Breast epithelium (tissue), 4 donors: ENCODE results near the gene PCDHGB5. TPM values are rescaled to one million over a fixed set of nuclear protein-coding genes. Genes with fewer than 3 reads are reported as not detected.

Experiments used
- DNase-seq, 2 donors: peaks; one replicate each; pipeline ENCODE4 v3.0.0-alpha.2; 2019; ENCODE audit warnings: low spot score in 2 of 2
- H3K27ac ChIP-seq, 2 donors: fragments of 200-600 bp; sonication (generic) in 1 of 2; one replicate each; pipeline ENCODE4 v1.5.1; 2016 to 2019; ENCODE audit warnings: mild to moderate bottlenecking in 1 of 2
- H3K27me3 ChIP-seq, 2 donors: fragments of 200-600 bp; sonication (generic) in 1 of 2; one replicate each; pipeline versions ENCODE4 v1.5.1 to v1.6.0; 2017 to 2019; ENCODE audit warnings: control low read depth in 1 of 2, mild to moderate bottlenecking in 1 of 2
- H3K36me3 ChIP-seq: fragments of 200-600 bp; one replicate; pipeline ENCODE4 v1.5.1; 2019
- H3K4me1 ChIP-seq, 2 donors: fragments of 200-600 bp; sonication (generic); one replicate each; pipeline ENCODE4 v1.5.1; 2016 to 2019; ENCODE audit warnings: control low read depth in 1 of 2
- H3K4me3 ChIP-seq, 3 donors: fragments of 200-600 bp; sonication (generic); 1 replicate in 2 of 3; 2 replicates in 1 of 3; pipeline ENCODE4 v1.5.1; 2016 to 2019; ENCODE audit warnings: mild to moderate bottlenecking in 3 of 3, moderate library complexity in 2 of 3
- H3K9me3 ChIP-seq, 2 donors: fragments of 200-600 bp; sonication (generic) in 1 of 2; one replicate each; pipeline ENCODE4 v1.5.1; 2016 to 2019; ENCODE audit warnings: control low read depth in 1 of 2
- POLR2A ChIP-seq: fragments of 450-650 bp; IDR thresholded peaks from one replicate; pipeline ENCODE4 v1.6.1; 2016; ENCODE audit warnings: antibody characterized with exemption, mild to moderate bottlenecking, moderate library complexity
- POLR2AphosphoS5 ChIP-seq, 3 donors: sonication (generic); formaldehyde crosslinking; IDR thresholded peaks; one replicate each; pipeline ENCODE4 v1.6.1; 2017; ENCODE audit warnings: antibody characterized with exemption in 3 of 3
- intact Hi-C: fragments of 100-400 bp; cut with DNase I; formaldehyde crosslinking; loops from one replicate; pipeline ENCODE4 v1.15.1; 2023; ENCODE audit warnings: low total_unique reads
- total RNA-seq, 3 donors: library from RNA; depleted of rRNA; stranded (reverse); fragments of >200 nt; gene quantifications; one replicate each; pipeline ENCODE4 v1.1.0, GENCODE V29; 2016
- TF ChIP-seq, protein P1 (sequence below), 3 donors: fragments of 450-650 bp; IDR thresholded peaks; one replicate each; pipeline ENCODE4 v1.5.1; 2016 to 2017; ENCODE audit warnings: antibody characterized with exemption in 3 of 3, mild to moderate bottlenecking in 3 of 3, moderate library complexity in 3 of 3

Gene PCDHGB5
- total RNA-seq, 3 donors from 2014 or later: 7.5 to 20.6 (median 19.8) TPM

DNA sequence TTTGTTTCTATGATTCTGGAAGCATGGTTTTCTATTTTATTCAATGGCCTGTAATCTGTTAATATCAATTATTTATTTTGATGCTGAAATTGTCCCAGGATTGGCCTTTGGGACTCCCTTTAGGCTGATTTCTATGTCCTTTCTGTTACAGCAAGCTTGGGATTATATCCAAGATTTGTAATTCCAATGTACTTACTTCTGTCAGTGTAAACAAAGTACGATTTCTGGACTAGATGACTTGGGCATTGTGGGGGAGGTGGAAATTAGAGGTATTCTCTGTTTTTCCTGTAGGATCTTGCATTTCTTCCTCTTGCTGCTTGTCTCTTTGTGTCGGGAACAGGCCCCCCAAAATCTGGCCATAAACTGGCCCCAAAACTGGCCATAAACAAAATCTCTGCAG, 36.3 kb downstream of the PCDHGB5 start:
- H3K36me3 ChIP-seq: no peaks in the 10 kb centered on the region
- TF ChIP-seq, protein P1, sequence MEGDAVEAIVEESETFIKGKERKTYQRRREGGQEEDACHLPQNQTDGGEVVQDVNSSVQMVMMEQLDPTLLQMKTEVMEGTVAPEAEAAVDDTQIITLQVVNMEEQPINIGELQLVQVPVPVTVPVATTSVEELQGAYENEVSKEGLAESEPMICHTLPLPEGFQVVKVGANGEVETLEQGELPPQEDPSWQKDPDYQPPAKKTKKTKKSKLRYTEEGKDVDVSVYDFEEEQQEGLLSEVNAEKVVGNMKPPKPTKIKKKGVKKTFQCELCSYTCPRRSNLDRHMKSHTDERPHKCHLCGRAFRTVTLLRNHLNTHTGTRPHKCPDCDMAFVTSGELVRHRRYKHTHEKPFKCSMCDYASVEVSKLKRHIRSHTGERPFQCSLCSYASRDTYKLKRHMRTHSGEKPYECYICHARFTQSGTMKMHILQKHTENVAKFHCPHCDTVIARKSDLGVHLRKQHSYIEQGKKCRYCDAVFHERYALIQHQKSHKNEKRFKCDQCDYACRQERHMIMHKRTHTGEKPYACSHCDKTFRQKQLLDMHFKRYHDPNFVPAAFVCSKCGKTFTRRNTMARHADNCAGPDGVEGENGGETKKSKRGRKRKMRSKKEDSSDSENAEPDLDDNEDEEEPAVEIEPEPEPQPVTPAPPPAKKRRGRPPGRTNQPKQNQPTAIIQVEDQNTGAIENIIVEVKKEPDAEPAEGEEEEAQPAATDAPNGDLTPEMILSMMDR (IDR thresholded peaks at IDR 0.05): no peak
- no peak for TF ChIP-seq POLR2A
- intact Hi-C loops: no loop called here
- no peaks in the 10 kb centered on the region for H3K4me1 ChIP-seq
- no peak for DNase-seq
- peaks cover 84 to 99% of the 10 kb centered on the region in 2 donors for H3K9me3 ChIP-seq
- no peaks in the 10 kb centered on the region for H3K27me3 ChIP-seq
- no peak overlapping the region for H3K27ac ChIP-seq
- no peak overlapping the region for H3K4me3 ChIP-seq

DNA sequence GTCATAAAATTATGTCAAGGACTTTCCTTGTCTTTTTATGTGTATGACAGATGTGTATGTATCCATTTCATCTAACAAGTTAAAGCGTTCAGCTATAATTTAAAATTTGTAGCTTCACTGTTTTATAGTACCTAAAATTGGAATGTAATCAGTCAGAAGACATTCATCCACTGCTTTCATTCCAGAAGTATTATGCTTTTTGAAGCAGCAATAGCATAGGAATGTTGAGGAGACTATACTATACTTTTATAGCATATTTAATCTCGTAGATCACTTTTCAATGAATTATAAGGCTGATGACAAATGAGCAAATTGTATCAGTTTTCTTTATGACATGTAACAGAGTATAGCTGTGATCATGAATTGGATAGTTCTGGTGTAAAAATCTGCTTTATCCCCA, 39.5 kb downstream of the PCDHGB5 start:
- no peaks in the 10 kb centered on the region for H3K4me1 ChIP-seq
- TF ChIP-seq POLR2AphosphoS5 (IDR thresholded peaks at IDR 0.05) (no peak), POLR2A (no peak)
- TF ChIP-seq, protein P1 (IDR thresholded peaks at IDR 0.05): no peak
- H3K9me3 ChIP-seq: peaks cover 90 to 100% of the 10 kb centered on the region in 2 donors
- H3K27me3 ChIP-seq: no peaks in the 10 kb centered on the region
- intact Hi-C loops: no loop called here
- no peak overlapping the region for H3K4me3 ChIP-seq
- no peak overlapping the region for H3K27ac ChIP-seq
- H3K36me3 ChIP-seq: no peaks in the 10 kb centered on the region
- no peak for DNase-seq

DNA sequence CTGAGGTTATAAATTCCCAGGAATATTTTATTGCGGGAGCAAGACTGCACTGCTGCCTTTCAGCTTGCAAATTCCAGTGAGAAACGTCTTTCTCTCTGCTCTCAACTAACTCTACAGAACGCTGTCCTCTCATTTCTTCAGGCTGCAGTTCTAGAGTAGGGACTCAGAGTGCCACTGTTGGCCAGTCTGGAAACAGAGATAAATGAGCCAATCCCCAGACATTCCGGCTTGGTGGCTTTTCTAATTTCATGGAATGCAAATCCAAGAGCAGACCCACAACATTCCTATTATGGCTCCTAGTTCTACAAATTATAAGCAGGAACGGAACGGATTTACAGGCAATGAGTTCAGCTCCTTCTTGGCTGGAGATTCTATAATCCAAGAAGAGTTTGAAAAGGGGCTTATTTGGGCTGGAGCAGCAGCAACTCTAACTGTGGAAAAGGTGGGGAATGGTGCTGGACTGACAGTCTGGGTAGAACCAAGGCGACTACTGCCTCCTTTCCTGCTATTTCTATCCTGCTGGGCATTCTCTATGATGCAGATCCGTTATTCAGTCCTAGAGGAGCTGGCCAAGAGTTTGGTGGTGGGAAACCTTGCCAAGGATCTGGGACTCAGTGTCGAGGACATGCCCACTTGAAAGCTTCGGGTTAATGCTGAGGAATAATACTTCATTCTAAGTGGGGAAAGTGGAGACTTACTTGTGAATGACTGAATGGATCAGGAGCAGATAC, 41.8 kb downstream of the PCDHGB5 start:
- DNase-seq: no peak
- TF ChIP-seq POLR2A (no peak), POLR2AphosphoS5 (IDR thresholded peaks at IDR 0.05) (no peak)
- TF ChIP-seq, protein P1 (IDR thresholded peaks at IDR 0.05): no peak
- Histone ChIP-seq H3K4me3 (no peak overlapping the region), H3K9me3 (peaks cover 84 to 97% of the 10 kb centered on the region in 2 donors), H3K4me1 (no peaks in the 10 kb centered on the region), H3K27ac (no peak overlapping the region), H3K27me3 (no peaks in the 10 kb centered on the region), H3K36me3 (no peaks in the 10 kb centered on the region)
- intact Hi-C loops: no loop called here

DNA sequence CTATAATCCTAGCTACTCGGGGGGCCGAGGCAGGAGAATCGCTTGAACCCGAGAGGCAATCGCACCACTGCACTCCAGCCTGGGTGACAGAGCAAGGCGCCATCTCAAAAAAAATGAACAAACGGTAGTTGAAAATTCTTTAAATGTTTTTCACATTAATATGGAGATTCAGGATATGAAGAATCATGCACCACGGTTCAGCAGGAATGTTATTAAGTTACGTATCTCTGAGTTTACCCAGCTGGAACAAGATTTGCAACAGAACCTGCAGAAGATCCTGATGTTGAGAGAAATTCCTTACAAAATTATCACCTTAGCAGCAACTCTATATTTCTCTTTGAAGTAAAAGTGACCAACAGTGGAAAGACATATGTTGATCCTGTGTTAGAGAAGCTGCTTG, 42.6 kb downstream of the PCDHGB5 start:
- Histone ChIP-seq H3K27me3 (no peaks in the 10 kb centered on the region), H3K36me3 (no peaks in the 10 kb centered on the region), H3K4me3 (no peak overlapping the region), H3K9me3 (peaks cover 89 to 97% of the 10 kb centered on the region in 2 donors), H3K27ac (no peak overlapping the region), H3K4me1 (no peaks in the 10 kb centered on the region)
- DNase-seq: no peak
- TF ChIP-seq, protein P1 (IDR thresholded peaks at IDR 0.05): no peak
- TF ChIP-seq POLR2AphosphoS5 (IDR thresholded peaks at IDR 0.05) (no peak), POLR2A (no peak)
- intact Hi-C loops: no loop called here

DNA sequence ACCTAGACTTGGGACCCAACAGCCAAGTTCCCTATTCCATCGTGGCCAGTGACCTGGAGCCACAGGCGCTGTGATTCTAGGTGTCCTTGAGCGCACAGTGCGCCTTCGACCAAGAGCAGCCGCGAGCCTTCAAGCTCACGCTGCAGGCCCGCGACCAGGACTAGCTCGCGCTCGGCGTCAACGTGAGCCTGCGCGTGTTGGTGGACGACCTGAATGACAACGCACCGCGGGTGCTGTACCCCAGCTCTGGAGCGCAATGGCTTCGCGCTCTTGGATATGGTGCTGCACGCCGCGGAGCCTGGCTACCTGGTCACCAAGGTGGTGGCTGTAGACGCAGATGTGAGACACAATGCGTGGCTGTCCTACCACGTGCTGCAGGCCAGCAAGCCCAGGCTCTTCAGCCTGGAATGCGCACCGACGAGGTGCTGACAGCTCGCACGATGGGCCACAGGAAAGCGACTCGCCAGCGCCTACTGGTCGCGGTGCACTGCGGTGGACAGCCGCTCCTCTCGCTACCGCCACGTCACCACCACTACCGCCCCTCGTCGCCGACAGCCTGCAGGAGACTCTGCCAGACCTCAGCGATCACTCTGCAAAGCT, 43.9 kb downstream of the PCDHGB5 start:
- no peak overlapping the region for H3K27ac ChIP-seq
- no peaks in the 10 kb centered on the region for H3K4me1 ChIP-seq
- intact Hi-C loops: no loop called here
- TF ChIP-seq, protein P1 (IDR thresholded peaks at IDR 0.05): no peak
- no peak for TF ChIP-seq POLR2A
- TF ChIP-seq POLR2AphosphoS5 (IDR thresholded peaks at IDR 0.05): no peak
- H3K27me3 ChIP-seq: no peaks in the 10 kb centered on the region
- H3K9me3 ChIP-seq: peaks cover 91 to 97% of the 10 kb centered on the region in 2 donors
- no peak for DNase-seq
- no peaks in the 10 kb centered on the region for H3K36me3 ChIP-seq
- peak overlapping the region in 1 of 3 donors; percentile 13 for H3K4me3 ChIP-seq
